ENCODE data around the gene CCDC92B.

- TF ChIP-seq CTCF (IDR thresholded peaks at IDR 0.05): no peak
- no peak for TF ChIP-seq USF2 (CRISPR knock-in tag; IDR thresholded peaks at IDR 0.05)
- TF ChIP-seq ARID4B (CRISPR knock-in tag; IDR thresholded peaks at IDR 0.05; ENCODE audit: borderline replicate concordance): no peak
- no peak for TF ChIP-seq E2F4 (CRISPR knock-in tag; IDR thresholded peaks at IDR 0.05; ENCODE audit: borderline replicate concordance, low read depth)
- no peak for TF ChIP-seq MYBL2 (CRISPR knock-in tag; IDR thresholded peaks at IDR 0.05)
- TF ChIP-seq TP53 (CRISPR knock-in tag; IDR thresholded peaks at IDR 0.05): no peak
- TF ChIP-seq USF1 (CRISPR knock-in tag; IDR thresholded peaks at IDR 0.05): no peak
Observed at GRCh38 chr17:2737693-2738092, 11.8 kb downstream of the CCDC92B start.

All from WTC11 (cell line).